Activated CD4-positive, alpha-beta T cell treated with anti-CD3 and anti-CD28 coated beads, Interleukin-10, Interleukin-2, amounts not matched to agents 100 ng/mL and 50 ng/mL, durations not matched to agents 16 hours and 8 hours (primary cell): Measurements from ENCODE around the gene CFC1B.
"Not testable (repeated sequence)": the region's sequence is repeated elsewhere in the genome, so short reads cannot be mapped to it uniquely, and the experiment has no call there.

Source experiments
- DNase-seq: peaks from one replicate; pipeline ENCODE4 v3.0.0-alpha.2; 2020

CFC1B gene

DNA sequence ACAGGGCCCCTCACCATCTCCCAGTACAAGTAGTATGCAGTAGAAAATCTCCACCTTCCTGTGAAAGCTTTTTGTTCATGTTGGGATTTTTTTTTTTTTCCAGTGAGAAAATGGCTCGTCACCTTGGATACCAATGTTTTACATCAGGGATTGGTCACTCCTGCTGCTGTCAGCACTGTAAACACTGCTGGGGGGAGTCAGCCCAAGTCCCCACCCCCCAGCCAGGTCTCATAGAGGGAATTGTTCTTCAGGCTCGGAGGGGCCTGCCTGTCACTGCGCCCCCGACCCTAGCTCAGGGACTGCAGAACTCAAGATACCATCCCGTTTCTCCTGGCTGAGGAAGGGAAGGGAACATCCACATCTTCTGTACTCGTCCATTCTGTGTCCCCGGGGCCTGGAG, at the start of gene CFC1B:
CFC1B (plus strand) TSS at position 231 of the 400 bp plus-strand sequence. CDS start 263 bp downstream, outside the sequence.
- DNase-seq, result not testable (repeated sequence)

DNA sequence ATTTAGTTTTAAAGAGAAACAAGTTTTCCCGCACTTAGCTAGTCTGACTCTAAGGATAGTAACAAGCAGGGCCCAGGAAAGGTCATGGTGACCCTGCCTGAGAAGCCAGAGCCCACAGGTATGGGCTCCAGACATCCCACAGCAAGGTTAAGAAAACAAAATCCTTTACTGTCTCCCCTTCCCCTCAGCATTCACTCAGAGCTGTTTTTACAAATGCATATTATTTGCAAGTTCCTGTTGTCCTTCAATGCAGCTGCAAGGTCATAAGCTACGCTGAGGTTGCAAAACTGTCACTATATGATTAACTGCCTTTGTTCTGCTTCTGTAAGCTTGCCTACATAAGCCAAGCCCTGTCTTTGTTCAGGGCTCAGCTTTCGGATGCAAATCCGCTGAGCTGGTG, 29.9 kb upstream of the CFC1B start:
- not testable (repeated sequence) for DNase-seq

DNA sequence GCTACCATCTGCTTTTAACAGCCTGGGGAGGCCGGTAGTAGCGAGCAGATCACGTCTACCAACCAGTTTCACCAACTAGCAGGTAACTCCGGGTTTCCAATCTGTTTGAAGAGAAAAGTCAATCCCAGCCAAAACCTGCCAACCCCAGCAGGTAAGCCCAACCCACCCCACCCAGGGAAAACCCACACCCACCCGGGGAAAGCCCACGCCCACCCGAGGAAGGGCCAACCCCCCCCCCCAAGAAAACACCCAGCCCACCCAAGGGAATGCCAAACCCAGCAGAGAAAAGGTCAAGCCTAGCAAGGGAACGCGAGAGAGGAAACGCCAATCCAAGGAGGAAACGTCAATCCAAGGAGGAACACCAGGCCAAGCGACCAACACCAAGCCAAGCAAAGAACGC, 11.8 kb upstream of the CFC1B start, which contains the start of gene POTEI:
POTEI (minus strand) TSS at position 101 of the 400 bp plus-strand sequence; CDS start at position 8, 93 bp downstream.
- DNase-seq, result not testable (repeated sequence)

DNA sequence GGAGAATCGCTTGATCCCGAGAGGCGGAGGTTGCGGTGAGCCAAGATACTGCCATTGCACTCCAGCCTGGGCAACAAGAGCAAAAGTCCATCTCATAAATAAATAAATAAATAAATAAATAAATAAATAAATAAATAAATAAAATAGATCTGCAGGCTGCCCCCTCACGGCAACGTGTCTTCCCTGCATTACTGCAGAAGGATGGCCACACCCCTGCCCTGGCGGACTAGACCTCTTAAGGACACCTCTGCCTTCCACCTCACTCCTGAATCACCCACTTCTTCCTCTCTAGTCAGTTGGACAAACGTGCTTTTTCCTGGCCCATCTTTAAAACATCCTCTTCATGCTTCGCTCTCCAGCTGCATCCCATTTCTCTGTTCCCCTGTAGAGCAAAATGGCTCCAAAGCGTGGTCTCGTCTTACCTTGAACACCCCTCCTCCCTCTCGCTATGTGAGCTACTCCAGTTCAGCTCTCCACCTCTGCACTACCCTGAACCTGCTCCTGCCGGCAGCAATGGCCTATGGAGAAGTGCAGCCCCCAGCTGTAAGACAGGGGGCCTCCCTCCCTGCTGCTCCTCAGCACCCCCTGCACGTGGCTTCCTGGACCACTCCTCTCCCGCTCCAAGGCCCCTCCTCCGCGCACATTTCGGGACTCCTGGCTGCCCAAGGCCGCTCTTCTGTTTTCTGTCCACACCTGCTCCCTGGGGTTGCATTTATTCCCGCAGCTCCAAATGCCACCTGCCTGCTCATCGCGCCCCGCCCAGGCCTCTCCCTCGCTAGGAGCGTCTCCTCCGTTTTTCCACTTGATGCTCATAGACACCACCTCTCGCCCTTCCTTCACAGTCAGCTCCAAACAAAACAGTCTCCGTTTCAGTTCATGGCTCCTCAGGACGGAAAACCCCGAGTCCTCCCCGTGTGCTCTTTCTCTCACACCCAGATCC, 9.9 kb upstream of the CFC1B start:
- not testable (repeated sequence) for DNase-seq

DNA sequence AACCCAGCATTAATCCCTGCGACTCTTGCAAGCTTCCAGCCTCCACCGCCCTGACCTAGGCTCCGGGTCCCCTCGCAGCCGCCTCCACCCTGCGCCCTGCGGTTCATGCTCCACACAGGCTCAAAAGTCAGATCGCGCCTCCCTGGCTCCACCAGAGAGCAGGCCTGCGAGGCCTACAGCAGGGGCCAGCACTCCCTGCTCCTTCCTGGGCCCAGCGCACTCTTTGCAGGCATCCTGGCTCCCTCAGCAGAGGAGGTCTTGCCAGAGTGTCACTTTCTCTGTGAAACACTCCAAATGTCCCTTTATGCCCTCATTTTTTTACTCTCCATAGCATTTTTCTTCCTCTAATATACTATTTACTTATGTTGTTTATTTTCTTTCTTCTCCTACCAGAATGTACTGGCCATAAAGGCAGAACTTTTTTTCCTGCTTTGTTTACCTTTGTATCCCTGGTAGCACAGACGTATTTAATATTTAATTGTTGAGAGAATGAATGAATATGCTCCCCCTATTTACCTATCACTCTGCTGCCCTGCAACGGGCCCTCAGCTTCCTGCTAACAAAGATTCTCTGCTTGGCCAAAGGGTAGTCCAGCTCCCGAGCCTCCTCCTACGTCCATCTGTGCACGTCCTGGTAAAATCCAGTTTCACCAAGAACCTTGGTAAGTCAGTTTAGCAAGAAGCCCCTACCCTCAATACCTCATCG, 9.1 kb upstream of the CFC1B start:
- not testable (repeated sequence) for DNase-seq

DNA sequence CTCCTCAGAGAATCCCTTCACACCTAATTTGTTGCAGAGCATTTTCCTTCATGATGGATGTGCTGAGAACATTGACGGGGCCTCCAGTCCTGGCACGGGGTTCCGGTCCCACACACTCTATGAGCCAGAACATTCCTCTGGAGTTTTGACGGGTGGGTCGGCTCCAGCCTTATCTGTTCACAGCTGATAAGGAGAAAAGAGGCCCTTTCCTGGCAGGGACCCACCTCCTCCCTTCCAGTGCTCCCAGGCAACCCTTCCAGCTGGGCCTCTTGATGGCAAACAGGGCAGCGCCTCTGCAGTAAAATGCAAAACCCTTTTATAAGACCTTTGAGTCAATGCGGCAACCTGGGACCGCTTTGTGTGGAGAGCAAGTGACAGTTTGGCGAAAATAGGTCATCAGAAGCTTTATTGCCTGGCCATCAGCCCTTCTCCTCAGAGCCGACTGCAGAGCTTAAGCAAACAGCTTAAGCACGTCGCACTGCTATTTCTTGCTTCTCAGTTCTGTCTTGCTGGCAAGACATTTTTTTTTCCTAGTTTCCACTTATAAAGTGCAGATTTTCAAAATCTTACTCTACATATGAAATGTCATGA, 2.4 kb upstream of the CFC1B start:
- DNase-seq, result not testable (repeated sequence)

DNA sequence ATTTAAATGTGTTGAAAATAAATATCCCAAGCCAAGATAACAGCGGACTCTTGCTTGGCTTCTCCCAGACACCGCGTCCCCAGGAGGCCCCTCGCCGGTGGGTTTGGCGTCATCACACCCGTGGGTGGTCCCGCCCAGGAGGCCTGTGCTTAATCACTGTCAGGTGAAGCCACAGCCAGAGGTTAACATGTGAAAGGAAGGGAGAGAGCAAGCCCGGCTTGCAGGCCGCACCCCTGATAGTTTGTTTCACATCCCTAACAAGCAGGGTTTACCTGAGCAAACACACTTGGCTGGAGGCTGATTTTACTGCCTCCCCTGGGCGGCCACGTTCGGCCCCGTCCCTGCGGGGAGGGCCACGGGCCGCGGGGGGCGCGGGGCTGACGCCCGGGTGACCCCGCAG, 1.4 kb downstream of the CFC1B start:
- DNase-seq, result not testable (repeated sequence)

DNA sequence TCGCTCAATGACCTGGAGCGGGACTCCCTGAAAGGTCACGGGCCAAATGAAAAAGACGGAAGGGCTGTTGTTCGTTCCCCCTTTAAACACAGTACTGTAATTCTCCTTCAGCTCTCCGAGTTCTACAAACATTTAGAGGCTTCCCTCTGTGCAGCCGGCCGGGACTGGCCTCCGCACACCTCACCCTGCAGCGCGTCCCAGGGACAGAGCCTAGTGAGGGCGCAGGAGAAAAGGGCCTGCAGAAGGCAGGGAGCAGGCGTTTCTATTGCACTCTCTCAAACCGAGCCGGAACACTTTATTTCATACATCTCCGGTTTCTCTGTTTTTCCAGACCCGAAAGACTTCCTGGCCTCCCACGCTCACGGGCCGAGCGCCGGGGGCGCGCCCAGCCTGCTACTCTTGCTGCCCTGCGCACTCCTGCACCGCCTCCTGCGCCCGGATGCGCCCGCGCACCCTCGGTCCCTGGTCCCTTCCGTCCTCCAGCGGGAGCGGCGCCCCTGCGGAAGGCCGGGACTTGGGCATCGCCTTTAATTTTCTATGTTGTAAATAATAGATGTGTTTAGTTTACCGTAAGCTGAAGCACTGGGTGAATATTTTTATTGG, 6.4 kb downstream of the CFC1B start:
- DNase-seq, result not testable (repeated sequence)

DNA sequence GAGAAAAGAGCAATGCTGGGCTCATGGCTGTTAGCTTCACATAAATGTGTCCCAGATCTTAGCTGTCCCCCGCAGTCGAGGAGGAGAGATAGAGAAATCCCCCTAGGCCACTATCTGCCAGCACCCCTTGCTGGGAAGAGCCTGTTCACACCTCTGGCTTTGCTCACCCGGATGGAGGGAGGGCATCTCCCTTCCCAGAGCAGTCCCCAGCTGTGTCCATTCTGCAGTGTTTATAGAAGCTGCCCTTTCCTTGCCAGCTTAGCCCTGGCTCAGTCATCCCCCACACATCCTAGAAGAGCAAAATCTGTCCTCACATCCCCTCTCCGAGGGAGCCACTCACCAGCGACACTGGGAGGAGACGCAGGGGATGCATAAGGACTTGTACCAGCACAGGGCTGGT, 8.5 kb downstream of the CFC1B start:
- not testable (repeated sequence) for DNase-seq

DNA sequence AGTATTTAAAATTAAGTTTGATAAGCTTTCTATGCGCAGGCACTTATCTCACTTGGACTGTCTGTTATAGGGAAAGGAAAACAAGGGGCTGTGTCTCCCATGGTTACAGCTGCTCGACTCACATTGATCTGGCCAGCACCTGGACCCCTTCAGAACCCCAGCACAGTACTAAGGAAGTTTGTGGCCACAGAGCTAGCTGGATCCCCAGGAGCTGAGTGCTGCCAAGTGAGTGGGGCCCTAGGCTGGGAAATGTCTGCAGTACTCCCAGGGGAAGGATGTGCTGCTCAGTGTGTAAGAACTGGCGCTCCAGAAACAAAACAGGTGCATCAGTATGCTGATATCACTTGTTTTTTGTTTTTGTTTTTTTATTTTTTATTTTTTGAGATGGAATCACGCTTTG, 9.2 kb downstream of the CFC1B start:
- DNase-seq, result not testable (repeated sequence)

DNA sequence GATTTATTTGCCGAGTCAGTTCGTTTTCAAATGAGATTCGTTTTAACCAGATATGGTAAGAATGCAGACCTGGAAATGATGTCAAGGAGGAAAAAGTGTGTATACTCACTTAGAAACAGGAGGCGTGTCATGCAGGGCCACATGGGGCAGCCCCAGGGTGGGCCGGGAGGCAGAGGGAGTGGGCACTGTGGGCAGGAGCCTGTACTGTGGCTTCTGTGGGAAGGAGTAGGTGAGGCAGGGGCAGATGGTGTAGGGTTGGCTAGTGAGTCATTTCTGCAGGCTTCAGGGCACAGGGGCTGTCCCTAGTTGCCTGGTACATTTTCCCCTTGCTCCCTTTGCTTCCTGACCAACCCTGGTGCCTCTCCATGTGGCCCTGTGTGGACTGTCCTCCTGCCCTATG, 10.2 kb downstream of the CFC1B start:
- DNase-seq, result not testable (repeated sequence)

DNA sequence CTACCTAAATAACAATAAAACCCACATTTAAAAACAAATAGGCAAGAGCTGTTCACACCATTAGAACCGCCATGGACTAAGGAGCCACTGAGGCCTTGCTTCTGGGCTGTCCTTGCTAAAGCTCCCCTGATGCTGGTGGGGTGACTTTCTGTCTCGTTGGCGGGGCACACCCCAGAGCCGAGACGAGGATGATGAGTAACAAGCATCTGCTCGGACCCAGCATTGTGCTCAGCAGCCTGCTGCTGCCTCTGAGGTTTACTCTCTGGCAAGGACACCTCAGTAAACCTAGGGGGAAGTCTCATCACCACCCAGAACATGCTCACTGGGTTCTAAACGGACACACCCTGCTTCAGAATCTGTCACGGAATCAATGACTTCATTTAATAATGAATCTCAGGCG, 10.7 kb downstream of the CFC1B start:
- not testable (repeated sequence) for DNase-seq

DNA sequence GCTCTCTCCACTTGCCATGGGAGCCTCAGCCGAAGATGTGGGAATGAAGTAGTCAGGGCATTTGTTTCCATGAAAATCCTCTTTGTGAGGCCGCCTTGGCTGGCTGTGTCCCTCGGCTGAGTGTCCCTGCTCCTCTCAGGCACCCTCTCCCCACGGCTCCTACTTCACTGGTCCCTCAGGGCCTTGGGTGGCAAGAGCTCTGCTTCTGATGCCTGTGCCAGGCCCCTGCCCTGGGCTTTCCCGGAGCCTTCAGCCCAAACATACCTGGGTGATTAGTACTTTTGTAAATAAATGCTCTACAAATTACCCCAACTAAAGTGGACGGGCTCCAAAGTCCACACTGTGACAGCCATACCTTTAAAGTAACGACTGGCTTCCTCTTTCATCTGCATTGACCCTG, 15.6 kb downstream of the CFC1B start:
- not testable (repeated sequence) for DNase-seq

DNA sequence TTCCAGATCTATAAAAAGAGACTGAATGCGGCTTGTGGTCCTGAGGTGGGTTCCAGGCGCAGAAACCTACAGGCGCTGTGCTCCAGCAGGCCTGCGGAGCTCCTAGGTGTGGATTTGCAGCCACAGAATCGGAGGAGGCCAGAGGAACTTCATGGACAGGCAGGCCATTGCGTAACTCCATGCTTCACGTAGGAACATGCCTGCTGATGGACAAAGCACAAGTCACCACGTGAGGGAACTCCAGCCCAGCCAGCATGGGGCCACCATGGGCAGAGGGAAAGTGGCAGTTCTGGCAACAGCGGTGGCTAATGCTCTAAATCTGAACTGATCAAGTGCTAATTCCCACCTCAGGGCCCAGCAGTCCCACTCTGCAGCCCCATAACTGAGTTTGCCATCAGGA, 17.2 kb downstream of the CFC1B start:
- not testable (repeated sequence) for DNase-seq

DNA sequence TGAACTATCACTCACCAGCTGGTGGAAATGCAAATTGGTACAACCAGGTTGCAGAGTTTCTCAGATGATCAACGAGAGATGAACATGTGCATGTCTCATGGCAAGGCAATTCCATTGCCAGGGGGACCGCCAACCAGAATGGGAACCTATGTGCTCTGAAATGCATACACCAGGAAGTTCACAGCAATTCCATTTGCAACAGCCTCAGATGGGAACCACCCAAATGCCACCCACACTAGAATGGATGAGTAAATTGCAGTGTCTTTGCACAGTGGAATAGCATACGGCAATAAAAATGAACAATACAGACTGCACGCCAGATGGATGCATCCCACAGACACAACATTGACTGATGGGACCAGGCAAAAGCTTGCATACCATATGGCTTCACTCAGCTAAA, 21.8 kb downstream of the CFC1B start:
- DNase-seq, result not testable (repeated sequence)

DNA sequence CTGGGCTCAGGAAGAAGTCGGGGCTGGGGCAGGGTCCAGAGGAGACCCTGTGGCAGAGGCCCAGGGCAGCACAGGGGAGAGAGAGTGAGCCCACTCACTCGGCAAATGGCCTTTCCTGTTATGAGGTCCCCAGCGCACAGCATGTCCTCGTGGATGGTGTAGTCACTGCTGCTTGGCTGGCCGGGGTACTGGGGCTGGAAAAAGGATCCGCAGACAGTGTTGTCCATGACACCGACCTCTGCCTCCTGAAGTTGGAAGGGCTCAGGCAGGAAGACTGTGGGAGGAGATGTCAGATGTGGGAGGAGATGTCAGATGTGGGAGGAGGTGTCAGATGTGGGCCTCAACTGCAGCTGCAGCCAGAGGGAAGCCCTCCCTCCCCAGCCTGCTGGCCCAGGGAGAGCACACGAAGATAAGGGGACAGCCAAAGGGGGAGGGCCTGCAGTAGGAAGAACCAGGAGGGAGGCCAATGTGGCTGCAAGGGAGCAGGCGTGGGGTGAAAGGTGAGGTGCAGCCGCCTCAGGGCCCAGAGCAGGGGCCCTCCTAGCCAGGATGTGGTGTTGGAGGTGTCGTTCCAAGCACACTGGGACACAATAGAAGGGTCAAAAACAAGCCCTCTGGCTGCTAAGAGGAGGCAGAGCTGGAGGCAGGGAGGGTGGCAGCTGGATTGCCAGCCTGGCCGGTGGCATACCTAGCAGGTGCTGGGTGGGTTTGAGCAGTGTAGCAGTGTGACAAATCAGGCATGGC, 22.9 kb downstream of the CFC1B start:
- DNase-seq, result not testable (repeated sequence)

DNA sequence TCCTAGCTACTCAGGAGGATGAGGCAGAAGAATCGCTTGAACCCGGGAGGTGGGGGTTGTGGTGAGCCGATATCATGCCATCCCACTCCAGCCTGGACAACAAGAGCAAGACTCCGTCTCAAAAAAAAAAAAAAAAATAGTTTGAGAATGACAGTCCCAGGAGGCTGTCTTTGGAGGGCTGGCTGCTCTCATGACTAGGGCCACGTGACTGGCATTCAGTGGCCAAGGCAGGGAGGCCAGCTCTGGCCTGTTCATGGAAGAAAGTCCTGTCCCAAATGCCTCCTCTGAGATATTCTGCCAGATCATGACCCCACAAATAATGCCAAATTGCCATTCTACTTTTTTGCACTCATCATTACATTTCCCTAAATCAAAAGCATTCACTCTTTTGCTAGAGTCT, 24.0 kb downstream of the CFC1B start:
- not testable (repeated sequence) for DNase-seq

DNA sequence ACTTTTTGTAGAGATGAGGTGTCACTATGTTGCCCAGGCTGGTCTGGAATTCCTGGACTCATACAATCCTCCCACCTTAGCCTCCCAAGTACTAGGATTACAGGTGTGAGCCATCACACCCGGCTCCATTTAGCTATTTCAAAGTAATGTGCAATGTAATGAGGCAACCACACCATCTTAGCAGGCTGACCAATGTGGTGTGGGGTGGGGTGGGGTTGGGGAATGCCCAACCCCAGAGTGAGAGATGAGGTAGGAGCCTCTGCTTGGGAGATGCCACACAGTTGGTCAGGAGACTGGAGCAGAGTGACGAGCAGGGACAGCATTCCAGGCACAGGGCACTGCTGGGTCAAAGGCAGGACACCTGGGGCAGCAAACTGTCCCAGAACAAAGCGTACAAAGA, 27.4 kb downstream of the CFC1B start:
- not testable (repeated sequence) for DNase-seq

DNA sequence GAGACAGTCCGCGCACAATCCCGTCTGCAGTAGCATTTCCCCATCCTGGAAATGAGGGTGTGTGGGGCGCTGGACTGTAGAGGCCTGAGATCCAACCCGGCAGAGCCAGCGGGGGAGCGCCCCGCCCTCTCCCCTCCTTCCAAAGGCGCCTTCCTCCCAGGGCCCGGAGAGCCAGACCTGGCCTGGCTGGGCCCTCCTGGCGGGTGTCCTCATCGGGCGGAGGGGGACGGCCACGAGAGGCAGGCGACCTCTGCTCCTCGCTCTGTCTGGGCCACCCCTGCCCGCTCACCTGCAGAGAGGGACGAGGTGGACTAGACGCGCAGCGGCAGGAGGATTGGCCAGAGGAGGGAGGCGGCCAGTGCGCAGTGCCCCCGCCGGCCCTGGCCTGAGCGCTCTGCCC, 28.5 kb downstream of the CFC1B start:
- DNase-seq, result not testable (repeated sequence)

DNA sequence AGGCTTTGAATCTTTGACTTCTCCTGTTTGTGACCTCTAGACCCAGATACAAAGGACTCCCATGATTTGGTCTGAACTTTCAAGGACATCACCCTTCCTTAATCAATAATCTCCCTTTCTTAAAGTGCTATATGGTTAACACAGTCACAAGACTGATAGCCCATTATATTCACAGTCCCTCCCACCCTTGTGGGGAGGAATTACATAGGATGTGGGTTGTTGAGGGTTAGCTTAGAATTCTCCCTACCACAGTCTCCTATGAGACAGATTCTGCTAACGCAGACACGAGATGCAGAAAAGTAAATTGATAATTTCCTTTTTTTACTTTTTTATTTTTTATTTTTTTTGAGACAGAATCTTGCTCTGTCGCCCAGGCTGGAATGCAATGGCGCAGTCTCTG, 33.2 kb downstream of the CFC1B start:
- DNase-seq, result not testable (repeated sequence)

DNA sequence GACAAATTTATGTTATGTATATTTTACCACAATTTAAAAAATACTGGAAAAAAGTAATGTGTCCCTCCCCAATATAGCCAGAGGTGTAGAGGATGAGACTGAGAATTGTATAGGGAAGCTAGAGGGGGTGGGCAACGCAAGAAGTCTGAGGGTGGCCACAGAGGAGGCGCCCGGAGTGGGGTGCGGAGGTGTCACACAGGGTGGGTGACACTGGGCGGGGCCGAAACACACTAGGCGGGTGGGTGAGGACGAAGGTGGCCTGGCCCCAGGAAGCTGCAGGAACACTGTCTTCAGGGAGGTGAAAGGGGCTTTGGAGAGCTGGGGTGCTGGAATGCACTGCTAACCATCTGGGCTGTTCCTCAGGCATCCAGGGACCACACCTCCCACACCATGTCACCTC, 35.4 kb downstream of the CFC1B start:
- DNase-seq, result not testable (repeated sequence)

DNA sequence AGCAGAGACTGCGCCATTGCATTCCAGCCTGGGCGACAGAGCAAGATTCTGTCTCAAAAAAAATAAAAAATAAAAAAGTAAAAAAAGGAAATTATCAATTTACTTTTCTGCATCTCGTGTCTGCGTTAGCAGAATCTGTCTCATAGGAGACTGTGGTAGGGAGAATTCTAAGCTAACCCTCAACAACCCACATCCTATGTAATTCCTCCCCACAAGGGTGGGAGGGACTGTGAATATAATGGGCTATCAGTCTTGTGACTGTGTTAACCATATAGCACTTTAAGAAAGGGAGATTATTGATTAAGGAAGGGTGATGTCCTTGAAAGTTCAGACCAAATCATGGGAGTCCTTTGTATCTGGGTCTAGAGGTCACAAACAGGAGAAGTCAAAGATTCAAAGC, 45.1 kb downstream of the CFC1B start:
- not testable (repeated sequence) for DNase-seq
